Liver (tissue), 3 donors: Measurements from ENCODE around the gene DDX5.

Source experiments
- CTCF ChIP-seq: fragments of 150-350 bp; IDR thresholded peaks from 2 replicates; pipeline ENCODE4 v1.5.1; 2017; ENCODE audit warnings: improper control_type of control experiment, low read depth, low read length; ENCODE audit not compliant: missing input control
- HNF4G ChIP-seq: IDR thresholded peaks from 2 replicates; pipeline ENCODE4 v1.6.1; 2016; ENCODE audit warnings: antibody characterized with exemption
- MAX ChIP-seq: IDR thresholded peaks from 2 replicates; pipeline ENCODE4 v1.6.1; 2016; ENCODE audit warnings: antibody characterized with exemption
- RAD21 ChIP-seq, 2 donors: IDR thresholded peaks; 2 replicates each; pipeline ENCODE4 v1.6.1; 2016; ENCODE audit warnings: antibody characterized with exemption in 2 of 2, mild to moderate bottlenecking in 2 of 2
- RXRA ChIP-seq, 2 donors: IDR thresholded peaks; 2 replicates each; pipeline ENCODE4 v1.6.1; 2017 to 2018; ENCODE audit warnings: antibody characterized with exemption in 2 of 2, mild to moderate bottlenecking in 1 of 2
- SP1 ChIP-seq: IDR thresholded peaks from 2 replicates; pipeline ENCODE4 v1.6.1; 2018; ENCODE audit warnings: antibody characterized with exemption, mild to moderate bottlenecking
- TAF1 ChIP-seq: conservative IDR thresholded peaks from 2 replicates; pipeline ENCODE4 v1.6.1; 2016; ENCODE audit warnings: antibody characterized with exemption, mild to moderate bottlenecking
- ZBTB33 ChIP-seq: IDR thresholded peaks from 2 replicates; pipeline ENCODE4 v1.6.1; 2016; ENCODE audit warnings: antibody characterized with exemption
- donor health status: healthy.
- donor health status: healthy.

- TF ChIP-seq MAX, result peak; percentile 87
- TF ChIP-seq RAD21 (IDR thresholded peaks at IDR 0.05), result no peak
- no peak for TF ChIP-seq TAF1
- no peak for TF ChIP-seq CTCF
- peak; percentile 78 for TF ChIP-seq SP1
- TF ChIP-seq RXRA (IDR thresholded peaks at IDR 0.05), result peak; percentile 66 to 78
- peak; percentile 64 for TF ChIP-seq ZBTB33
- TF ChIP-seq HNF4G, result no peak
These were observed 705 bp upstream of the DDX5 start, which contains the start of gene CEP95 for GRCh38 chr17:64506576-64507412.
